GM18867 (cell line): ENCODE results near the gene IL16.
A peak's percentile ranks its signal among the peaks of the same experiment; 100 is the strongest.

Experiments
- ATAC-seq: cut with Tn5 transposase; IDR thresholded peaks from one replicate; pipeline ENCODE4 v1.9.1; 2021; ENCODE audit warnings: mild to moderate bottlenecking, moderate library complexity; ENCODE audit not compliant: unreplicated experiment

The IL16 gene

GRCh38 chr15:81273200-81273599, 76.5 kb downstream of the IL16 start:
- ATAC-seq = no peak

GRCh38 chr15:81273855-81274254, 77.2 kb downstream of the IL16 start:
- ATAC-seq = no peak

DNA sequence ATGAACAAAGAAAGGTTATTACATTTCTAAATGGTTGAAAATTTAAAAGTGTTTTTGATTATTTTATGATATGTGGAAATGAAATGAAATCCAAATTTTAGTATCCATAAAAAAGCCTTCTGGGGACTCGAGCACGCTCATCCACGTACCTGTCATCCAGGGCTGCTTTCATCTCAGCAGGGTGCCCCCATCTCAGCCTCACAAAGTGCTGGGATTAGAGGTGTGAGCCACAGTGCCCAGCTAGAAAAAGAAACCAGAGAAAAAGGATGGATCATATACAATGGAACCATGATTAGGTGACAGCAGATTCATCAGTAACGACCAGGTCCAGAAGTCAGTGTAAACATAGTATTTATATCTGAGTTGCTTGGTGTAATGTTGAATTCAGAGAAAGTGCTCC, 77.6 kb downstream of the IL16 start:
- no peak for ATAC-seq

GRCh38 chr15:81274931-81275707, 78.4 kb downstream of the IL16 start:
- ATAC-seq = peak; percentile 80

- ATAC-seq = no peak
Observed at GRCh38 chr15:81275711-81276392, 79.2 kb downstream of the IL16 start.

GRCh38 chr15:81276967-81277366, 80.3 kb downstream of the IL16 start:
- no peak for ATAC-seq

- ATAC-seq = no peak
Observed at GRCh38 chr15:81277851-81278250, 81.2 kb downstream of the IL16 start.

- ATAC-seq = no peak
Observed at GRCh38 chr15:81278306-81279029, 81.8 kb downstream of the IL16 start.

GRCh38 chr15:81279621-81280485, 83.2 kb downstream of the IL16 start:
- ATAC-seq = no peak

GRCh38 chr15:81280696-81281455, 84.2 kb downstream of the IL16 start:
- ATAC-seq = no peak

DNA sequence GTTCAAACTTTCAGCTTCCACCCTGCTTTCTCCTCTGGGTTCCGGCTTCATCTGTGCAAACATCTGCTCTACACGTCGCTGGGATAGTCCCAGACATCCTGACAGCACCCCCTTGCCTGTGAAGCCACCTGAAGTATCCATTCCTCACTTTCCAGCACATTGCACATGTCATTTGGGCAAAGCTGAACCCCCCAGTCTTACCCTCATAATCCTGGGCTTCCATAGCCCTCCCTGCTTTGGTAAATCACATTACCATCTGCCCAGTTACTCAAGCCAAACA, 84.7 kb downstream of the IL16 start:
- no peak for ATAC-seq

GRCh38 chr15:81281766-81282605, 85.3 kb downstream of the IL16 start:
- ATAC-seq = no peak

DNA sequence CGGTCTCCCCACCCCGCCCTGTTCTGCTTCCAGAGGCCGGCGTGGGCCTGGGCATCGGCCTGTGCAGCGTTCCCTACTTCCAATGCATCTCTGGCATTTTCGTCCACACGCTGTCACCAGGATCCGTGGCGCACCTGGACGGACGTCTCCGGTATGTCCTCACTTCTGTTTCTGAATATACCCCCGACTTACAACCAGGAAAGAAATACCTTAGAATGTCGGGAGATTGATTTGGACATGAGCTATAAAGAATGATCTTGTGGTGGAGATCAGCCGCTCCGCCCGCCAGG, 85.9 kb downstream of the IL16 start:
- ATAC-seq = no peak

GRCh38 chr15:81282911-81283310, 86.2 kb downstream of the IL16 start:
- no peak for ATAC-seq

DNA sequence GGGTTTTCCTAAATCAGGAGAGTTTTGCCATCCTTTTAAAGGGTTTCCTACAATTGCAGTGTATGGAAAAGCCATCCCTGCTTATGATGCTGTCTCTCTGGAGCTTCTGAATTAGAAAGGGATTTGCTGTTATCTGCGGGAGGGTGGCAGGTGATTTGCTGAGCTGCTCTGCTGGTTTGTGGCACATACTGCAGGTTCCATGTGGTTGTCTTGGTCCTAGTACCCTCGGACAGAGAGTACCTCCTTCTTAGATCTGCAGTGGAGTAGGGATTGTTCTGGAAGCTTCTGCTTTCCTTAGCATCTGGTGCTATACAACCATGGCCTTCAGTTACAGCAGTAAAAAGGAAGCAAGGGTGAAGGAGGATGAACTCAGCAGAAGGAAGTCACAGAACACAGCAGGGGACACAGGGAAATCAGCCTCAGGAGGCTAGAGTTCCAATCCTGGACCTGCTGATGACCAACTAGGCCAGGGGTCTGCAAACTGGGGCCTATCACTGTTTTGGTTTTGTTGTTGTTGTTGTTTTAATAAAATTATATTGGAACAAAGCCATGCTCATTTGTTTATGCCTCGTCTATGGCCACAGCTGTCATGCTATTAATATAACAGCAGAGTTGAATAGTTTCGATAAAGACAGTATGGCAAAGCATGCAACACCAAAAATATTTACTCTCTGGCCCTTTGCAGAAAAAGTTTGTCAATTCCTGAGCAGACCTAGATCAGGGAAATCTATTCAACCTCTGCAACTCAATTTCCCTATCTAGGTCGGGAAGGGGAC, 87.8 kb downstream of the IL16 start:
- peak; percentile 61 for ATAC-seq

- ATAC-seq = no peak
Observed at GRCh38 chr15:81285461-81285860, 88.8 kb downstream of the IL16 start.

DNA sequence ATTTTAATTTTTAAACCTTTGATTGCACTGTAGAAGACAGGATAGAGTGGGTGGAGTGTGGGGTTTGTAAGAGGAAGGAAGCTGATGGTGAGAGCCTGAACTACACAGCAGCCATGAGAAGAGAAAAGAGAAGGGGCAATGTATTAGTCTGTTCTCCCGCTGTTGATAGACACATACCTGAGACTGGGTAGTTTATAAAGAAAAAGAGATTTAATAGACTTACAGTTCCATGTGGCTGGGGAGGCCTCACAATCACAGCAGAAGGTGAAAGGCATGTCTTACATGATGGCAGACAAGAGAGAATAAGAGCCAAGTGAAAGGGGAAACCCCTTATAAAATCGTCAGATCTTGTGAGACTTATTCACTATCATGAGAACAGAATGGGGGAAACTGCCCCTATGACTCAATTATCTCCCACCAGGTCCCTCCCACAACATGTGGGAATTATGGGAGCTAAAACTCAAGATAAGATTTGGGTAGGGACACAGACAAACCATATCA, 90.0 kb downstream of the IL16 start:
- peak; percentile 51 for ATAC-seq

GRCh38 chr15:81288040-81288439, 91.4 kb downstream of the IL16 start:
- ATAC-seq = no peak

DNA sequence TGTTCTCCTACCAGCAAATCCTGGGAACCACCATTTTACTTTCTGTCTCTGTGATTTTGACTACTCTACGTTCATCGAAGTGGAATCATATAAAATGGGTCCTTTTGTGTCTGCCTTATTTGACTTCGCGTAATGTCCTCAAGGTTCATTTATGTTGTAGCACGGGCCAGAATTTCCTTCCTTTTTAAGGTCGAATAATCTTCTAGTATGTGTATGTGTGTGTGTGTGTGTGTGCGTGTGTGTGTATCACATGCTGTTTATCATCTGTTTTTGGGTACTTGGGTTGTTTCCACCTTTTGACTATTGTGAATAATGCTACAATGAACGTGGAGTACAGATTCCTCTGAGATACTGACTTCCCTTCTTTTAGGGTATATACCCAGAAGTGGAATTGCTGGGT, 91.9 kb downstream of the IL16 start:
- ATAC-seq = no peak
